Tibial nerve (tissue), 4 donors: Measurements from ENCODE around the gene KCNK7.

Experiments used
- CTCF ChIP-seq, 5 experiments: fragments of 200-600 bp in 3 of 5; fragments of 450-650 bp in 2 of 5; sonication (generic) in 3 of 5; IDR thresholded peaks; one replicate each; pipeline ENCODE4 v1.5.1; 2016 to 2019; ENCODE audit warnings: antibody characterized with exemption in 5 of 5, mild to moderate bottlenecking in 3 of 5, moderate library complexity in 2 of 5
- EP300 ChIP-seq, 2 donors: sonication (generic); formaldehyde crosslinking; IDR thresholded peaks; one replicate each; pipeline ENCODE4 v1.6.1; 2017; ENCODE audit warnings: antibody characterized with exemption in 2 of 2, mild to moderate bottlenecking in 1 of 2
- POLR2A ChIP-seq, 2 donors: fragments of 450-650 bp; IDR thresholded peaks; one replicate each; pipeline ENCODE4 v1.6.1; 2017; ENCODE audit warnings: antibody characterized with exemption in 2 of 2, mild to moderate bottlenecking in 2 of 2, moderate library complexity in 2 of 2

- TF ChIP-seq CTCF (IDR thresholded peaks at IDR 0.05), result no peak
- no peak for TF ChIP-seq EP300 (IDR thresholded peaks at IDR 0.05)
- no peak for TF ChIP-seq POLR2A (IDR thresholded peaks at IDR 0.05)
Observed at GRCh38 chr11:65607614-65608426, 12.2 kb upstream of the KCNK7 start.
